NCI-H2029 treated with DMSO at 0.1 percent for 48 hours (cell line): ENCODE results near the gene RDH14.

Experiments used
- DNase-seq: peaks from one replicate; lab custom pipeline; 2025; lab: John Stamatoyannopoulos, UW

Gene RDH14

GRCh38 chr2:18566145-18566769, 5.8 kb upstream of the RDH14 start:
- DNase-seq, result no peak

DNA sequence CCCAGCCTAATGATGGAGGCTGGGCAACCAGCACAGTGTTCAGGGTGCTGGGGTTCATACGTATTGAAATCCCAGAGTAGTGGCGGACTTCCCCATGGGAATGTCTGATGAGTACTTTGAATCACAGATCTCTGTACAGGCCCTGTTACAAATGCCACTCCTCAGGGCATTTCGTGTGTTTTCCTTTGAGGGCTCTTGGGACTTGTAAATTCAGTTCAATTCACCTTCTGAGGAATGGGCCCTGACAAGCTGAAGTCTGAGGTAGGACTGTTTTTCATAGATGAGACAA, 288 bp upstream of the RDH14 start:
- no peak for DNase-seq

DNA sequence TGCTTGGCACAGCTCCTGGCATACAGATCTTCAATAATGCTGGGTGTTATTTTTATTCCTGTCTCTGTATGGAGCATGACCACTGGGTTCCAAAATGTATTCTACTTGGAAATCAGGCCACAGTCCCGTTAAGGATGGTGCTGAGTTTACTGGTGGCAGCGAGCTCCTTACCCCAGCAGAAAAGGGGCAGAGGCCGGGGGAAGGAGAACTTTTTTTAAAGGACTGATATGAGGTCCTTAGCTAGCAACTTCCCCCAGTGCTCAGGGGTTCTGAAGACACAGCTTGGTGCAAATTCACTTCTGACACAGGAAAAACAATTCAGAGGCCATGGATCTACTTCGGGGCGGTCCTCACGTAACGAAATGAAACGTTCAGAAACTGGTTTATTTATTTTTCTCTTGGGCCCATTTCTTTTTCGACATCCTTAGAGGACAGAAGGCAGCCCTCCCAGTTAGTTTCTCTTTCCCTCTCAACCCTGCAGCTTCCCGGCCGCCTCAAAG, 872 bp downstream of the RDH14 start:
- DNase-seq, result peak; percentile 34

GRCh38 chr2:18558458-18558857, 2.0 kb downstream of the RDH14 start:
- DNase-seq, result no peak

- no peak for DNase-seq
Observed at GRCh38 chr2:18557121-18557520, 3.3 kb downstream of the RDH14 start.

- DNase-seq, result peak; percentile 76
Observed at GRCh38 chr2:18552351-18553077, 7.9 kb downstream of the RDH14 start.

- DNase-seq, result no peak
Observed at GRCh38 chr2:18551623-18552022, 8.8 kb downstream of the RDH14 start.

DNA sequence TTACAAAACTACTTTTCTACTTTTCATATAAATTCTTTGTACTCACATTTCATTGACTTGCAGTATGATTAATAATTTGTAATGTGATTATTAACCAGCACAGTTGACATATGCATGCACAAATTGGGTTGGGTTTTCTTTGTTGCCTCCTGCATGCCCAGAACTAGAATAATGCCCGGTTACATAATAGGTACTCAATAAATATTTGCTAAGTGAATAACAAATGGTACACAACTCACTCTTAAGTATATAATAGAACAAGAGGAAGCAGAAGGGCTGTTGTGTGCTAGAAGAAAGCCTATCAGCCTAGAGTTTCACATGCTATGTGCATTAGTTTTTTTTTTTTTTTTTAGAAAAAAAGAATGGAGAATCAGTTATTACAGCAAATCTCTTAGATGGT, 9.3 kb downstream of the RDH14 start:
- peak; percentile 45 for DNase-seq

- no peak for DNase-seq
Observed at GRCh38 chr2:18550433-18550832, 10.0 kb downstream of the RDH14 start.

DNA sequence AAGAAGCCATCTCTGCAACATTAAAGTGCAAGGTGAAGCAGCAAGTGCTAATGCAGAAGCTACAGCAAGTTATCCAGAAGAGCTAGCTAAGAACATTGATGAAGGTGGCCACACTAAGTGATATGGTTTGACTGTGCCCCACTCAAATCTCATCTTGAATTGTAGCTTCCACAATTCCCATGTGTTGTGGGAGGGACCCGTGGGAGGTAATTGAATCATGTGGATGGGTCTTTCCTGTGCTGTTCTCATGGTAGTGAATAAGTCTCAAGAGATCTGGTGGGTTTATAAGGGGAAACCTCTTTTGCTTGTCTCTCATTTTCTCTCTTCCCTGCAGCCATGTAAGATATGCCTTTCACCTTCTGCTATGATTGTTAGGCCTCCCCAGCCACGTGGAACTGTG, 11.4 kb downstream of the RDH14 start:
- no peak for DNase-seq

- no peak for DNase-seq
Observed at GRCh38 chr2:18548621-18549020, 11.8 kb downstream of the RDH14 start.

DNA sequence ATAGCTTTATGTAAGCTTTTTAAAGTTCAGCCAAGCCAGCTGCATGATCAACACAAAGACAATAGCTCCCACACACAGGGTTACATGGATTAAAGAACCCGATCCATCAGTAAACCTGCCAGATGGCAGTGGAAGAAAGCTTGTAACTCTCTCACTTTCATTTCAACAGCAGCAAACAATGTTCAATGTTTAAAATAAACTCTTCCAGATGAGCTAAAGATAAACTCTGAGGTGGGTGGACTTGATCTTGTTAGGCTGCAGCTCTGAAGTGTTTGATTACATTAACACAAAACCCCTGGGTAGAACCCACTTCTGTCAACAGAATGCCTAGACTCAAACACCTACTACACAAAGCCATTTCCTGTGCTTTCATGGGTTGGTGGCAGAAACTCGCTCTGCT, 13.9 kb downstream of the RDH14 start:
- peak; percentile 54 for DNase-seq

GRCh38 chr2:18545384-18545783, 15.1 kb downstream of the RDH14 start:
- no peak for DNase-seq

GRCh38 chr2:18544171-18544570, 16.3 kb downstream of the RDH14 start:
- no peak for DNase-seq

DNA sequence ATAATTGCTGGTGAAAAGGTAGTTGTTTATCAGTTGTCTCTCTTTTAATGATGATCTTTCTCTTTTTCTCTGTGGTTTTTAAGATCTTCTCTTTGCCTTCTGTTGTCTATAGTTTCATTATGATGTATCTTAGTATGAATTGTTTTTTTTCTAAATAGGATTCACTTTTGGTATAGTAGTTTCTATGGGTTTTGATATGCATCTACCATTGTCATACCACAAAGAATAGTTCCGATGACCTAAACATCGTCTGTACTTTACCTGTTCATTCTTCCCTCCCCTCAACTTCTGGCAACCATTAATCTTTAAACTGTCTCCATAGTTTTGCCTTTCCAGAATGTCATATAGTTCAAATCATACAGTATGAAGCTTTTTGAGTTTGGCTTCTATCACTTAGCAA, 19.6 kb downstream of the RDH14 start:
- DNase-seq, result no peak

DNA sequence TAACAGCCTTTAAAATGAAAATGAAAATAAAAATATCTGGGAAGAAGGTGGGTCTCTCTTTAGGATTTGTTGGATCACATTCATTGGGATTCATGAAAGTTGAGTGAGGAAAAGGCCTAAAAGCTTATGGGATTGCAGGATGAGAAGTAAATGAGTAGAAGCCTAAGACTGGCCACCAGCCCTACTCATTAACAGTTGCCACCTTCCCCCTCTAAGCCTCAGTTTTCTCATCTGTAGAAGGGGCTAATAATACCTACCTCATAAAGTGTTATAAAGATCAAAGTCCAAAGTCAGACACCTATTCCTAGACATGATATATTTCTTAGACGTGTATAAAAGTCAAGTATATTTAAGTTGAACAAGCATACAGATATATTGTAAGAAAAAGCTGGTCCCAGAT, 23.8 kb downstream of the RDH14 start:
- DNase-seq, result no peak

DNA sequence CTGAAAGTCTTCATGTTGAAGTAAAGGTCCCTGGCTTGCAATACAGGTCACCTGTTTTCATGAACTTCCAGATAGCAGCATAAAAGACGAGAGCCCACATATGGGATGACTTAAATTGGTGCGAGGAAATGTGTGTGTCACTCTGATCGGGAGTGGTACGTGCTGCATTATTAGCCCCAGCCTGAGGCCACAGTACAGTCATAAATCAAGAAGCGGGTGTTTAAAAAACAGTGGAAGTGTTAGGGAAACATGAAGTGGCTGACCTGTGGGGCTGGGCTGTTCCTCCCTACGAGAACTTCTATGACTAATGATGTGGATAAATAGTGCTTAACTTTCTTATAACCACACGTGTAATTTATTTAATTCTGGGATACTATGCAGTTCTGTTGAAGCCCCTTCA, 24.4 kb downstream of the RDH14 start:
- DNase-seq, result no peak

DNA sequence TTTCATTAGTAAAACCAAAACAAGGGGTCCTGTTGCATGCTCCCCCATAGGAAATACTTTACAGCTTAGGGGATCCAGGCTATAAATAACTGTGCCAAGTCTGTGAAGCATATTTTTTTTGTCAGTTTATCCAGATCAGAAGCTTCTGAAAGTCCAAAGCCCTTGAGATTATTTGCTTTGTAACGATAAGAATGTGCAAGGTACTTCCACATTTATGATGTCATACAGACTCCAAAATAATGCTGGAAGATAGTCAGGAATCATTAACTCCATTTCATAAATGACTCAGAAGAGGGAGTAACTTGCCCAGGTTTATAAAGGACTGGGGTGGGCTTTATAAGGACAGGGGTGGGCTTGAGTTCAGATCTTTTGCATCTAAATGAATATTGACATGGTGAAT, 29.3 kb downstream of the RDH14 start:
- no peak for DNase-seq

- no peak for DNase-seq
Observed at GRCh38 chr2:18527822-18528221, 32.6 kb downstream of the RDH14 start.

DNA sequence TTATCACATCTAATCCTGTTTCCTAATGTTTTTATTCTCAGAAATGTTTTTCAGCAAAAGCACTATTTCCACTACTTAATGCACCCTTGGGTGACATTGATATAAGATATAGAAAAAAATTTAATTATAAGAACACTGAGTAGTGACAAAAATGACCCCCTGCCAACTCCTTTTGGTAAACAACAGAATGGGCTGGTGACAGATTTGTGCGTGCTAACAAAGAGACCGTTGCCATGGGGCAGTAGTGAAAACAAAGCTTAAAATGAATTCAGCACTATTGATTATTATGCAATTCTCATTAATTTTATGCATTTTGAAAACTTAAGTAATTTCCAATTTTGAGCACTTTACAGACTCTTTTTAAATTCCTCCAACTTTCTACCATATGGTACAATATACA, 33.1 kb downstream of the RDH14 start:
- no peak for DNase-seq

- no peak for DNase-seq
Observed at GRCh38 chr2:18526429-18526828, 34.0 kb downstream of the RDH14 start.

DNA sequence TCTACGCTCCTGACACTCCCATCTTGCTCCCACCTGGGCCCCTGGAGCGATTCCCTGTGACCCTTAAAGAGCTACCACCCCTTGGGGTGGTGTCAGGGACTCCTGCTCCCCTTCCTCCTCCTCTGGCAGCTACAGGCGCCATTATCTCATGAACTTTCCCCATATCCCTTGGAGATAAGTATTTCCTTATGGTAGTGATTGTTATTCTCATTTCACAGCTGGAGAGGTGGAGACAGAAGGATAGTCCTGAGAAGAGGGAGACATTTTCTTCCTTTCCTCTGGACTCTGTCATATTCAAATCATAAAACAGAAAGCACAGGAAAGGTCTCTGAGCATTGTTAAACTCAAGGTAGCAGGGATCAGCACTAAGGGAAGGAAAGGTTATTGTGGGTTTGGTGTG, 34.6 kb downstream of the RDH14 start:
- DNase-seq, result no peak

GRCh38 chr2:18525236-18525635, 35.2 kb downstream of the RDH14 start:
- no peak for DNase-seq
